HL-60 (cell line): ENCODE data around the gene MSLN.

Experiments used
- DNase-seq, 2 experiments: peaks; one replicate each; pipeline ENCODE4 v3.0.0-alpha.2; 2010 to 2020; ENCODE audit warnings: low read depth in 1 of 2, low spot score in 1 of 2
- H3K27ac ChIP-seq: fragments of 250-450 bp; sonication (Bioruptor Pico); replicated peaks from 2 replicates; pipeline ENCODE4 v1.5.1; 2020; ENCODE audit warnings: mild to moderate bottlenecking, moderate library complexity
- H3K27me3 ChIP-seq: fragments of 250-450 bp; sonication (Bioruptor Pico); 2 replicates; pipeline ENCODE4 v1.5.1; 2021; ENCODE audit warnings: mild to moderate bottlenecking, moderate library complexity; ENCODE audit not compliant: insufficient read depth, poor library complexity, severe bottlenecking
- H3K4me3 ChIP-seq: replicated peaks from 2 replicates; pipeline ENCODE4 v1.5.1; 2011; ENCODE audit warnings: mild to moderate bottlenecking, control low read depth, low read length; ENCODE audit not compliant: insufficient read depth
- GABPA ChIP-seq: IDR thresholded peaks from 2 replicates; pipeline ENCODE4 v1.6.1; 2012; ENCODE audit warnings: low read depth
- POLR2AphosphoS5 ChIP-seq: IDR thresholded peaks from 2 replicates; pipeline ENCODE4 v1.6.1; 2012; ENCODE audit warnings: low read depth
- REST ChIP-seq: IDR thresholded peaks from 2 replicates; pipeline ENCODE4 v1.6.1; 2012; ENCODE audit warnings: low read depth; ENCODE audit not compliant: insufficient replicate concordance
- SPI1 ChIP-seq: IDR thresholded peaks from 2 replicates; pipeline ENCODE4 v1.6.1; 2012; ENCODE audit warnings: low read depth, mild to moderate bottlenecking, borderline replicate concordance
- TF ChIP-seq, protein P1 (sequence below): IDR thresholded peaks from one replicate; pipeline ENCODE4 v1.5.1; 2011; ENCODE audit warnings: low read length, control low read depth, inconsistent platforms; ENCODE audit not compliant: insufficient read depth

The MSLN gene

DNA sequence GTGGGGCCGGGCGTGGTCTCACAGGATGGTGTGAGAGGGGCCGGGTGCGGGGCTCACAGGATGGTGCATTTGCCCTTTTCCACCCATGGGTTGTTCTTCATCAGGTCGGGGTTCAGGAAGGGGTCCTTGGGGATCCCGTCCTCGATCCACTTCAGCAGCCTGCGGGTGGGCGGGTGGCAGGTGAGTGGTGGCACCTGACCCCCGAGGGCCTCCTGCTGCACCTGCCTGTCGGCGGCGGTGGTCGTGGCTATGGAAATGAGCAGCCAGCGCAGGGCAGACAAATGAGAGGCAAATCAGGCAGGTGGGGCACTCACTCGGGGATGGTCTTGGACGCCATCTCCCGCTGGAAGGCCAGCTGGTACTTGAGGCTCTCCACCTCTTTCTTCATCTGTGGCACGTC is 38.1 kb downstream of the MSLN start:
- TF ChIP-seq SPI1 = no peak
- TF ChIP-seq POLR2AphosphoS5 = no peak
- TF ChIP-seq REST = no peak
- TF ChIP-seq, protein P1, sequence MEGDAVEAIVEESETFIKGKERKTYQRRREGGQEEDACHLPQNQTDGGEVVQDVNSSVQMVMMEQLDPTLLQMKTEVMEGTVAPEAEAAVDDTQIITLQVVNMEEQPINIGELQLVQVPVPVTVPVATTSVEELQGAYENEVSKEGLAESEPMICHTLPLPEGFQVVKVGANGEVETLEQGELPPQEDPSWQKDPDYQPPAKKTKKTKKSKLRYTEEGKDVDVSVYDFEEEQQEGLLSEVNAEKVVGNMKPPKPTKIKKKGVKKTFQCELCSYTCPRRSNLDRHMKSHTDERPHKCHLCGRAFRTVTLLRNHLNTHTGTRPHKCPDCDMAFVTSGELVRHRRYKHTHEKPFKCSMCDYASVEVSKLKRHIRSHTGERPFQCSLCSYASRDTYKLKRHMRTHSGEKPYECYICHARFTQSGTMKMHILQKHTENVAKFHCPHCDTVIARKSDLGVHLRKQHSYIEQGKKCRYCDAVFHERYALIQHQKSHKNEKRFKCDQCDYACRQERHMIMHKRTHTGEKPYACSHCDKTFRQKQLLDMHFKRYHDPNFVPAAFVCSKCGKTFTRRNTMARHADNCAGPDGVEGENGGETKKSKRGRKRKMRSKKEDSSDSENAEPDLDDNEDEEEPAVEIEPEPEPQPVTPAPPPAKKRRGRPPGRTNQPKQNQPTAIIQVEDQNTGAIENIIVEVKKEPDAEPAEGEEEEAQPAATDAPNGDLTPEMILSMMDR = no peak
- TF ChIP-seq GABPA = no peak
- no peak overlapping the region for H3K4me3 ChIP-seq
- DNase-seq = no peak
- no peak overlapping the region for H3K27ac ChIP-seq
- peaks cover 29% of the 10 kb centered on the region for H3K27me3 ChIP-seq

DNA sequence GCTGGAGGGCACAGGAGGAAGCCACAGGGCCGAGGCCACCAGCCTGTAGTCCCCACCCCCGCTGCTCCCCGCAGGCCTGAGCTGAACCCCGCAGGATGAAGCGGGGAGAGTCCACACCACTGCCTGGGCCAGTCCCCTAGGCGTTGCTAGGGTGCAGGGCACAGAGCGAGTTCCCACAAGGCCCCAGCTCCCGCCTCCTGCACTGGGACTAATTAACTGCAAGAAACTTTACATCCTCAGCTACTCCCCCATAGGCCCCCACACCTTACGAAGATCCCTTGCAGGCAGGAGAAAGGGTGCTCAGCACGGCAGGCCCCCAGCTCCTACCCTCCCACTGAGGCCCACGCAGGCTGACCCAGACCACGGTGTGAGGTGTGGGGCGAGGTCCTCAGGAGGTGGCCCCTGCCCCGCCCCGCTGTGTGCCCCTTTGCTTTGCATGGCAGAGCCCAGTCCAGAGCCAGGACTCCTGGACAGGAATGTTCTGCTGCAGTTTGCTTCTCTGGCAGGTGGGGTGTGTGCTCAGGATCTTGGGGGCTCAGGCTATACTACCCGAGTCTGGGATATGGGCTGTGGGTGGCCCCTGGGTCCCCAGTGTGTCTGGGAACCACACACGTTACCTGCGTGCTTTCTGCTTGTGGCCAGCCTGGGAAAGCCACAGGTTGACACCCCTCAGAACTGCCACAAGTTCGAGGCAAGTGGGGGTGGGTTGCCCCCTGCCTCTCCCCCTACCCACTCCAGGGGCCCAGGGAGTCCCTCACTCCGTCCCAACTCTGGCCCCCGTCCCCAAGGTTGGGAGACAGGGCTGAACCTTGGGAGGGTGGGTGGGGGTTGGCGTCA is 38.8 kb downstream of the MSLN start:
- H3K4me3 ChIP-seq = no peak overlapping the region
- no peak for TF ChIP-seq POLR2AphosphoS5
- H3K27ac ChIP-seq = no peak overlapping the region
- H3K27me3 ChIP-seq = peaks cover 29% of the 10 kb centered on the region
- DNase-seq = no peak

GRCh38 chr16:799948-800833 is 39.7 kb downstream of the MSLN start, which contains the start of gene GNG13:
TSS of gene GNG13 (minus strand) at chr16:800734. CDS start at chr16:799077, 1,657 bp downstream.
- Histone ChIP-seq H3K27me3 (peaks cover 31% of the 10 kb centered on the region), H3K4me3 (no peak within 1 kb of the TSS), H3K27ac (no peak within 1 kb of the TSS)
- no peak for DNase-seq
- TF ChIP-seq REST (no peak), POLR2AphosphoS5 (no peak), GABPA (no peak), SPI1 (no peak)
- TF ChIP-seq, protein P1 = no peak

DNA sequence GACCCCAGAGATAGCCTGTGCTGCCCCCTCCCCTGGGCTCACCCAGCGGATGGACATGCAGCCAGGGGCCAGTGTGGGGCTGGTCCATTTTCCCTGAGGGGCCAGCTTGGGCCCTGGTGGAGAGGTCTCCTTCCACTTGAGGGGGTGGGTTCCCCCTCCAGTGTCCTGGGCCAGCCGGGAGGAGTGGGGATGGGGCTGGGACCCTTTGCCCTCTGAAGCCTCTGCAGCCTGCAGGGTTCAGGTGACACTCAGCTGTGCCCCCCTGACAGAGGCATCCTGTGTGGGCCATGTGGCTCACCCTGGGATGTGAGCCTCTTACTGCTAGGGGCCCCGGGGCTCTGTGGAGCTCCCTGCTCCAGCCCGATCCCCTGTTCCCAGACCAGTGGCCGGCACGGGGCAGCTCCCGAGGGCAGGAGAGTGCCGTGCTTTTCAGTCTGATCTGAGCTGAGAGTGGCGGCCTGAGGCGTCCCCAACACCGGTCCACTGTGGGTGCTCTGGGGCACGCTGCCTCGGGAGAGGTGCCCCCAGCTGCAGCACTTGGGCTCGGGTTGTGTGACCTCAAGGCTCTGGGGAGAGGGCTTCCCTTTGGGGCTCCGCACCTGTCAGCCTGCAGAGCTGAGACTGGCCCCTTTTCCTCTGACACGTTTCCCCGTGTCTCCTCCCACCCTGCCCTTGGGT is 40.4 kb downstream of the MSLN start:
- H3K27ac ChIP-seq = no peak overlapping the region
- H3K4me3 ChIP-seq = no peak overlapping the region
- no peak for TF ChIP-seq REST
- TF ChIP-seq, protein P1 = no peak
- TF ChIP-seq SPI1 = no peak
- TF ChIP-seq POLR2AphosphoS5 = no peak
- TF ChIP-seq GABPA = no peak
- peaks cover 31% of the 10 kb centered on the region for H3K27me3 ChIP-seq
- DNase-seq = no peak
